ENCODE results near the gene IRS1.

The IRS1 gene

GRCh38 chr2:226726546-226726945, 73.1 kb downstream of the IRS1 start:
- peaks cover 19% of the 10 kb centered on the region for H3K27me3 Mint-ChIP-seq

GRCh38 chr2:226725126-226725860, 74.3 kb downstream of the IRS1 start:
- H3K4me1 Mint-ChIP-seq (ENCODE audit: low read depth): no peaks in the 10 kb centered on the region
- H3K27ac Mint-ChIP-seq: no peak overlapping the region
- H3K4me3 Mint-ChIP-seq: no peak overlapping the region
- peaks cover 24% of the 10 kb centered on the region for H3K27me3 Mint-ChIP-seq
- H3K36me3 Mint-ChIP-seq (ENCODE audit: low read depth): no peaks in the 10 kb centered on the region
- no peaks in the 10 kb centered on the region for H3K9me3 Mint-ChIP-seq
- intact Hi-C loops (cut with micrococcal nuclease): no loop called here

More at GRCh38 chr2:226726546-226726945, 73.1 kb downstream of the IRS1 start:
- intact Hi-C loops (cut with micrococcal nuclease): no loop called here
- Mint-ChIP-seq H3K4me3 (no peak overlapping the region), H3K4me1 (ENCODE audit: low read depth) (no peaks in the 10 kb centered on the region), H3K9me3 (no peaks in the 10 kb centered on the region), H3K27ac (no peak overlapping the region), H3K36me3 (ENCODE audit: low read depth) (no peaks in the 10 kb centered on the region)

- no peak overlapping the region for H3K27ac Mint-ChIP-seq
- H3K27me3 Mint-ChIP-seq: peaks cover 19% of the 10 kb centered on the region
- no peaks in the 10 kb centered on the region for H3K4me1 Mint-ChIP-seq (ENCODE audit: low read depth)
- intact Hi-C loops (cut with micrococcal nuclease): no loop called here
- no peaks in the 10 kb centered on the region for H3K9me3 Mint-ChIP-seq
- H3K36me3 Mint-ChIP-seq (ENCODE audit: low read depth): no peaks in the 10 kb centered on the region
- H3K4me3 Mint-ChIP-seq: no peak overlapping the region
Observed at GRCh38 chr2:226721541-226721940, 78.1 kb downstream of the IRS1 start.

- Mint-ChIP-seq H3K27me3 (peaks cover 18% of the 10 kb centered on the region), H3K4me1 (ENCODE audit: low read depth) (no peaks in the 10 kb centered on the region), H3K27ac (no peak overlapping the region), H3K36me3 (ENCODE audit: low read depth) (no peaks in the 10 kb centered on the region), H3K9me3 (no peaks in the 10 kb centered on the region), H3K4me3 (no peak overlapping the region)
- intact Hi-C loops (cut with micrococcal nuclease): no loop called here
Observed at GRCh38 chr2:226720948-226721347, 78.7 kb downstream of the IRS1 start.

GRCh38 chr2:226717719-226718118, 81.9 kb downstream of the IRS1 start:
- Mint-ChIP-seq H3K9me3 (no peaks in the 10 kb centered on the region), H3K4me1 (ENCODE audit: low read depth) (no peaks in the 10 kb centered on the region), H3K4me3 (no peak overlapping the region), H3K27me3 (peaks cover 6% of the 10 kb centered on the region), H3K36me3 (ENCODE audit: low read depth) (no peaks in the 10 kb centered on the region), H3K27ac (no peak overlapping the region)
- intact Hi-C loops (cut with micrococcal nuclease): no loop called here

- intact Hi-C loops (cut with micrococcal nuclease): no loop called here
- Mint-ChIP-seq H3K4me3 (no peak overlapping the region), H3K27me3 (peaks cover 6% of the 10 kb centered on the region), H3K9me3 (no peaks in the 10 kb centered on the region), H3K36me3 (ENCODE audit: low read depth) (no peaks in the 10 kb centered on the region), H3K4me1 (ENCODE audit: low read depth) (no peaks in the 10 kb centered on the region), H3K27ac (no peak overlapping the region)
Observed at GRCh38 chr2:226716126-226716525, 83.5 kb downstream of the IRS1 start.

GRCh38 chr2:226715347-226715990, 84.2 kb downstream of the IRS1 start:
- peaks cover 2% of the 10 kb centered on the region for H3K27me3 Mint-ChIP-seq
- no peaks in the 10 kb centered on the region for H3K4me1 Mint-ChIP-seq (ENCODE audit: low read depth)
- no peaks in the 10 kb centered on the region for H3K9me3 Mint-ChIP-seq
- no peak overlapping the region for H3K4me3 Mint-ChIP-seq
- intact Hi-C loops (cut with micrococcal nuclease): no loop called here
- H3K27ac Mint-ChIP-seq: no peak overlapping the region
- H3K36me3 Mint-ChIP-seq (ENCODE audit: low read depth): no peaks in the 10 kb centered on the region

GRCh38 chr2:226712941-226713340, 86.7 kb downstream of the IRS1 start:
- peaks cover 2% of the 10 kb centered on the region for H3K27me3 Mint-ChIP-seq
- intact Hi-C loops (cut with micrococcal nuclease): no loop called here
- no peaks in the 10 kb centered on the region for H3K36me3 Mint-ChIP-seq (ENCODE audit: low read depth)

GRCh38 chr2:226711606-226712296, 87.9 kb downstream of the IRS1 start:
- Mint-ChIP-seq H3K9me3 (no peaks in the 10 kb centered on the region), H3K4me1 (ENCODE audit: low read depth) (no peaks in the 10 kb centered on the region), H3K4me3 (no peak overlapping the region), H3K27ac (no peak overlapping the region), H3K27me3 (peaks cover 2% of the 10 kb centered on the region), H3K36me3 (ENCODE audit: low read depth) (no peaks in the 10 kb centered on the region)
- intact Hi-C loops (cut with micrococcal nuclease): no loop called here

More at GRCh38 chr2:226712941-226713340, 86.7 kb downstream of the IRS1 start:
- Mint-ChIP-seq H3K9me3 (no peaks in the 10 kb centered on the region), H3K27ac (no peak overlapping the region), H3K4me3 (no peak overlapping the region), H3K4me1 (ENCODE audit: low read depth) (no peaks in the 10 kb centered on the region)

- Mint-ChIP-seq H3K9me3 (no peaks in the 10 kb centered on the region), H3K36me3 (ENCODE audit: low read depth) (no peaks in the 10 kb centered on the region), H3K27me3 (peaks cover 3% of the 10 kb centered on the region), H3K4me1 (ENCODE audit: low read depth) (no peaks in the 10 kb centered on the region), H3K27ac (no peak overlapping the region), H3K4me3 (no peak overlapping the region)
- intact Hi-C loops (cut with micrococcal nuclease): no loop called here
Observed at GRCh38 chr2:226707499-226707898, 92.1 kb downstream of the IRS1 start.

GRCh38 chr2:226705965-226706364, 93.7 kb downstream of the IRS1 start:
- Mint-ChIP-seq H3K4me3 (no peak overlapping the region), H3K27ac (no peak overlapping the region), H3K36me3 (ENCODE audit: low read depth) (no peaks in the 10 kb centered on the region), H3K4me1 (ENCODE audit: low read depth) (peaks cover 5% of the 10 kb centered on the region), H3K27me3 (peaks cover 3% of the 10 kb centered on the region), H3K9me3 (no peaks in the 10 kb centered on the region)
- intact Hi-C loops (cut with micrococcal nuclease): no loop called here

GRCh38 chr2:226705133-226705886, 94.3 kb downstream of the IRS1 start:
- Mint-ChIP-seq H3K27me3 (peaks cover 3% of the 10 kb centered on the region), H3K9me3 (no peaks in the 10 kb centered on the region), H3K36me3 (ENCODE audit: low read depth) (no peaks in the 10 kb centered on the region), H3K4me3 (no peak overlapping the region), H3K4me1 (ENCODE audit: low read depth) (peaks cover 6% of the 10 kb centered on the region), H3K27ac (no peak overlapping the region)
- intact Hi-C loops (cut with micrococcal nuclease): no loop called here

- H3K4me3 Mint-ChIP-seq: no peak overlapping the region
- H3K36me3 Mint-ChIP-seq (ENCODE audit: low read depth): no peaks in the 10 kb centered on the region
- H3K27ac Mint-ChIP-seq: no peak overlapping the region
- peaks cover 3% of the 10 kb centered on the region for H3K27me3 Mint-ChIP-seq
- intact Hi-C loops (cut with micrococcal nuclease): no loop called here
- peaks cover 6% of the 10 kb centered on the region for H3K4me1 Mint-ChIP-seq (ENCODE audit: low read depth)
- H3K9me3 Mint-ChIP-seq: no peaks in the 10 kb centered on the region
Observed at GRCh38 chr2:226703514-226703913, 96.1 kb downstream of the IRS1 start.

- no peaks in the 10 kb centered on the region for H3K9me3 Mint-ChIP-seq
- no peak overlapping the region for H3K4me3 Mint-ChIP-seq
- H3K4me1 Mint-ChIP-seq (ENCODE audit: low read depth): peaks cover 6% of the 10 kb centered on the region
- no peaks in the 10 kb centered on the region for H3K36me3 Mint-ChIP-seq (ENCODE audit: low read depth)
- peaks cover 3% of the 10 kb centered on the region for H3K27me3 Mint-ChIP-seq
- intact Hi-C loops (cut with micrococcal nuclease): no loop called here
- H3K27ac Mint-ChIP-seq: no peak overlapping the region
Observed at GRCh38 chr2:226702376-226702775, 97.2 kb downstream of the IRS1 start.
